Peyer's patch (tissue), 4 donors: ENCODE data around the gene PAX2. TPM values are rescaled to one million over a fixed set of nuclear protein-coding genes. Genes with fewer than 3 reads are reported as not detected.

ENCODE experiments used
- DNase-seq, 3 donors: peaks; one replicate each; pipeline ENCODE4 v3.0.0-alpha.2; 2017 to 2019
- H3K27ac ChIP-seq, 4 donors: fragments of 200-600 bp; sonication (generic); one replicate each; pipeline ENCODE4 v1.5.1; 2016 to 2019
- H3K27me3 ChIP-seq, 2 donors: fragments of 200-600 bp; sonication (generic); one replicate each; pipeline ENCODE4 v1.5.1; 2019
- H3K36me3 ChIP-seq, 3 donors: fragments of 200-600 bp; sonication (generic); one replicate each; pipeline ENCODE4 v1.5.1; 2016 to 2019
- H3K4me1 ChIP-seq, 4 donors: fragments of 200-600 bp; sonication (generic); one replicate each; pipeline ENCODE4 v1.5.1; 2016 to 2019
- H3K4me3 ChIP-seq, 4 donors: fragments of 200-600 bp; sonication (generic); 1 replicate in 3 of 4; 2 replicates in 1 of 4; pipeline ENCODE4 v1.5.1; 2016 to 2019; ENCODE audit warnings: mild to moderate bottlenecking in 1 of 4
- H3K9me3 ChIP-seq, 4 donors: fragments of 200-600 bp; sonication (generic); one replicate each; pipeline ENCODE4 v1.5.1; 2016 to 2019; ENCODE audit warnings: mild to moderate bottlenecking in 1 of 4
- POLR2A ChIP-seq, 2 donors: fragments of 450-650 bp; IDR thresholded peaks; one replicate each; pipeline ENCODE4 v1.5.1; 2017; ENCODE audit warnings: antibody characterized with exemption in 2 of 2, mild to moderate bottlenecking in 2 of 2, moderate library complexity in 2 of 2
- total RNA-seq, 4 donors: library from RNA; depleted of rRNA; stranded (reverse); fragments of >200 nt; gene quantifications; one replicate each; pipeline ENCODE4 v1.1.0, GENCODE V29; 2016
- TF ChIP-seq, protein P1 (sequence below), 6 experiments: fragments of 450-650 bp in 4 of 6; fragments of 200-600 bp in 2 of 6; sonication (generic) in 1 of 6; IDR thresholded peaks; one replicate each; pipeline ENCODE4 v1.5.1; 2017 to 2019; ENCODE audit warnings: antibody characterized with exemption in 6 of 6, mild to moderate bottlenecking in 3 of 6, moderate library complexity in 1 of 6

Gene PAX2
- total RNA-seq, 4 donors from 2014 or later: not detected

DNA sequence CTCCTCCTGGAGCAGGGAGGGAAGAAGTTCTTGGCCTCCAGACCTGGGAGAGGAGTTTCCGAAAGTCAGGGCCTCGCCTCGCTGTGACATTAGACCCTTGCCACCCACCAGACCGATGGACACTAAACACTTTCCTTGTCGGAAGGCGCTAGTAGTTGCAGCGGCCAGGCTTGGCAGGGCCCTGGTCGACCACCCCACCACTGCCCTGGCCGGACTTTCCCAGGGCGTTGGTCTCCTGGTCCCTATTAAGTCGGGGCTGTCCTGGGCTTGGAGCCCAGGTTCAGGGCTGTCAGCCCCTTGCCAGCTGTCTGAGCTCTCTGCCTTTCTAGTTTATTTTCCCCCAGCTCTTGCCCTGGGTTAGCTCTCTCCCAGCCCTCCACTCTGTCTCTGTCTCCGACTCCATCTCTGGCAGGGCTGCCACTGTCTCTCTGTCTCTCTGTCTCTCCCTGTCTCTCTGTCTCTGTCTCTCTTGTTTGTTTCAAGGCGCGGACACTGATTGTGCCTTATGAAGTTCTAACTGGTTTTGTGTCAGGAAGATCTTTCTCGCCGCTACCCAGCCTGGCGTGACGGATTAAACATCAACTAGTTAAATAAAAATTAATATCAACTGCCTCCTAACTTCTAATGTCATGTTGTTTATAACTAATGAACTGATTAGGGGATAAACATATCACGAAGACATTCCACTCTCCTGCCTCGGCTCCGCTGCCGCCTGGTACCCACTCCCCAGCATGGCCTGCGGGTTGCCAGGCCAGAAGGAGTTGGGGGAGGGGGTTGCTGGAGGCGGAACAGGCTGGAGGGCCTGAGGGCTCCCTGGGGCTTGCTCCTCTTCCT is 13.8 kb upstream of the PAX2 start:
- no peak for TF ChIP-seq POLR2A (IDR thresholded peaks at IDR 0.05)
- TF ChIP-seq, protein P1, sequence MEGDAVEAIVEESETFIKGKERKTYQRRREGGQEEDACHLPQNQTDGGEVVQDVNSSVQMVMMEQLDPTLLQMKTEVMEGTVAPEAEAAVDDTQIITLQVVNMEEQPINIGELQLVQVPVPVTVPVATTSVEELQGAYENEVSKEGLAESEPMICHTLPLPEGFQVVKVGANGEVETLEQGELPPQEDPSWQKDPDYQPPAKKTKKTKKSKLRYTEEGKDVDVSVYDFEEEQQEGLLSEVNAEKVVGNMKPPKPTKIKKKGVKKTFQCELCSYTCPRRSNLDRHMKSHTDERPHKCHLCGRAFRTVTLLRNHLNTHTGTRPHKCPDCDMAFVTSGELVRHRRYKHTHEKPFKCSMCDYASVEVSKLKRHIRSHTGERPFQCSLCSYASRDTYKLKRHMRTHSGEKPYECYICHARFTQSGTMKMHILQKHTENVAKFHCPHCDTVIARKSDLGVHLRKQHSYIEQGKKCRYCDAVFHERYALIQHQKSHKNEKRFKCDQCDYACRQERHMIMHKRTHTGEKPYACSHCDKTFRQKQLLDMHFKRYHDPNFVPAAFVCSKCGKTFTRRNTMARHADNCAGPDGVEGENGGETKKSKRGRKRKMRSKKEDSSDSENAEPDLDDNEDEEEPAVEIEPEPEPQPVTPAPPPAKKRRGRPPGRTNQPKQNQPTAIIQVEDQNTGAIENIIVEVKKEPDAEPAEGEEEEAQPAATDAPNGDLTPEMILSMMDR (IDR thresholded peaks at IDR 0.05): no peak
- no peaks in the 10 kb centered on the region for H3K36me3 ChIP-seq
- no peak overlapping the region for H3K27ac ChIP-seq
- H3K4me1 ChIP-seq: peaks cover 0 to 33% (median 18%) of the 10 kb centered on the region in 4 donors
- no peak for DNase-seq
- peaks cover 0 to 56% of the 10 kb centered on the region in 2 donors for H3K27me3 ChIP-seq
- no peaks in the 10 kb centered on the region for H3K9me3 ChIP-seq
- no peak overlapping the region for H3K4me3 ChIP-seq

- no peak for DNase-seq
- Histone ChIP-seq H3K27ac (no peak overlapping the region), H3K27me3 (peaks cover 0 to 61% of the 10 kb centered on the region in 2 donors), H3K36me3 (no peaks in the 10 kb centered on the region), H3K9me3 (no peaks in the 10 kb centered on the region), H3K4me1 (peaks cover 0 to 35% (median 18%) of the 10 kb centered on the region in 4 donors), H3K4me3 (no peak overlapping the region)
- no peak for TF ChIP-seq POLR2A (IDR thresholded peaks at IDR 0.05)
Observed at GRCh38 chr10:100732241-100732596, 13.2 kb upstream of the PAX2 start.

DNA sequence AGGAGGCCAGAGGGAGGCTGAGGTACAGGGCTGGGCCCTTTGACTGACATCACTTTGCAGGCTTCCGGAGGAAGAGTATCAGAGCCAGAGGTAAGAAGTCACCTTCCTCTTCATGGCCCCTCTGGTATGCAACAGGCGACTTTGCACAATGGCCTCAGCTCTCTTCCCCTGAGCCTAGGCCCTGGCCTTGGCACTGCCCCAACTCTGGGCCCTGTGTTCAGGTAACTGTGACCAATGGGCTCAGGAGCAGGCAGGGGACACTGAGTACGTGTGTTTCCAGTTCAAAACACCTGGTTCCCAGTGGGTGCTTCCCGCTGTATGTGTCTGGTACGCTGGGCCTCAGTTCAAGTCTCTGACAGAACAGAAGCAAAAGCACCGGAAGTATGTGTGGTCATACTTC is 12.1 kb upstream of the PAX2 start:
- Histone ChIP-seq H3K4me1 (peaks cover 0 to 45% (median 18%) of the 10 kb centered on the region in 4 donors), H3K27me3 (peaks cover 0 to 68% of the 10 kb centered on the region in 2 donors), H3K4me3 (no peak overlapping the region), H3K27ac (no peak overlapping the region), H3K36me3 (no peaks in the 10 kb centered on the region), H3K9me3 (no peaks in the 10 kb centered on the region)
- no peak for TF ChIP-seq POLR2A (IDR thresholded peaks at IDR 0.05)
- TF ChIP-seq, protein P1 (IDR thresholded peaks at IDR 0.05): no peak
- no peak for DNase-seq

- Histone ChIP-seq H3K36me3 (no peaks in the 10 kb centered on the region), H3K27me3 (peaks cover 0 to 67% of the 10 kb centered on the region in 2 donors), H3K27ac (no peak overlapping the region), H3K4me3 (no peak overlapping the region), H3K4me1 (peaks cover 0 to 44% (median 16%) of the 10 kb centered on the region in 4 donors), H3K9me3 (no peaks in the 10 kb centered on the region)
- no peak for TF ChIP-seq POLR2A (IDR thresholded peaks at IDR 0.05)
- TF ChIP-seq, protein P1 (IDR thresholded peaks at IDR 0.05): no peak
- no peak for DNase-seq
Observed at GRCh38 chr10:100734295-100735086, 10.9 kb upstream of the PAX2 start.

DNA sequence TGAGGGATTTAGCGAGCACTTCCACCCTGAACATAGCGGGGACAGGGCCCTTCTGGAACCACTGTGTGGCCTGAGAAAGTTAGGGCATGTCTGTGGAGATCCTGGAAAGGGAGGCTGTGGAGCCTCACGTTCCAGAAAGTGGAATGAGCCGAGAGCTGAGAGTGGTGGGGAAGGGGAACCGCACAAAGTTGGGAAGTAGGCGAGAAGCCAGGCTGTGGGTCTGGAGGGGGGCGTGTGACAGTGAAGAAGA is 10.4 kb upstream of the PAX2 start:
- peaks cover 0 to 42% (median 11%) of the 10 kb centered on the region in 4 donors for H3K4me1 ChIP-seq
- peaks cover 3 to 67% of the 10 kb centered on the region in 2 donors for H3K27me3 ChIP-seq
- no peak overlapping the region for H3K4me3 ChIP-seq
- no peak overlapping the region for H3K27ac ChIP-seq
- DNase-seq: no peak
- no peaks in the 10 kb centered on the region for H3K36me3 ChIP-seq
- no peaks in the 10 kb centered on the region for H3K9me3 ChIP-seq
- TF ChIP-seq POLR2A (IDR thresholded peaks at IDR 0.05): no peak
- TF ChIP-seq, protein P1 (IDR thresholded peaks at IDR 0.05): no peak
